GM21526 (cell line): ENCODE data around the gene FBXL17.

Experiments used
- ATAC-seq: cut with Tn5 transposase; IDR thresholded peaks from one replicate; pipeline ENCODE4 v1.9.1; 2021; ENCODE audit warnings: moderate library complexity; ENCODE audit not compliant: unreplicated experiment, low FRiP score

The FBXL17 gene

DNA sequence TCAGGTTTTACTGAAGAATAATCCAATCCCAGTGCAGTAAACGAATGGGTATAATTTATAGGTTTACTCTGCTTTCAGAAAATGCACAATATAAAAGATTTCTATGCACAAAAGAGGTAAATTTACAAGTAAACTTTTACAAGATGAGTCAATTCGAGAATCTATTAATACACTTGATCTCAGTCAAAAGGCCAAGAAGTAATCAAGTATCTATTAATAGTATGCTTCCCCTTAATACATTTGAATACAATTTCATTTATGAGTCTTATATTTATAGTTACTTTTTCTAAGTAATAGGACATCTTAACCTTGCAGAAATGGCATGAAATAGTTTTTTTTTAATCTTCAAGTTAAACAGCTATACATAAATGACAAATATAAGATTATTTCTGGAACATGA, 355.9 kb downstream of the FBXL17 start:
- no peak for ATAC-seq

DNA sequence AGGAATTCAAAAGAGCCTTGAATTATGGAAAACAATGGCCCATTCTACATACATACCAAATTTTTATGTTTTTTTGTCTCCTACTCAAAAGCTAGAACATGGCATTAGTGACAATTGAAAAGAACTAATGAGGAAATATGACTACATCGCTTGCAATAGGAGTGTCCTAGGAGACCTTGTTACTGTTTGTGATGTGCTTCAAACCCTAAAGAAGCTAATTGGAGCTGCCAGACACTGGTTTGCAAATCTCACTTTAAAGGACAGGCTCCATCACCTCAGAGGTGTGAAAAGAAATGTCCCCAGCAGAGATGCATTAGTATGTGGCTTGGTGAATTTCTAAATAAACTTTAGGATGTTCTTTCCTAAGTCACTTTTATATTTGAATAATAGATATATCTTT, 356.9 kb downstream of the FBXL17 start:
- ATAC-seq: no peak

- ATAC-seq: no peak
Observed at GRCh38 chr5:108016101-108016500, 365.8 kb downstream of the FBXL17 start.

- no peak for ATAC-seq
Observed at GRCh38 chr5:108006791-108007190, 375.1 kb downstream of the FBXL17 start.

GRCh38 chr5:108003178-108003577, 378.7 kb downstream of the FBXL17 start:
- peak; percentile 84 for ATAC-seq

- no peak for ATAC-seq
Observed at GRCh38 chr5:108001222-108001621, 380.7 kb downstream of the FBXL17 start.

DNA sequence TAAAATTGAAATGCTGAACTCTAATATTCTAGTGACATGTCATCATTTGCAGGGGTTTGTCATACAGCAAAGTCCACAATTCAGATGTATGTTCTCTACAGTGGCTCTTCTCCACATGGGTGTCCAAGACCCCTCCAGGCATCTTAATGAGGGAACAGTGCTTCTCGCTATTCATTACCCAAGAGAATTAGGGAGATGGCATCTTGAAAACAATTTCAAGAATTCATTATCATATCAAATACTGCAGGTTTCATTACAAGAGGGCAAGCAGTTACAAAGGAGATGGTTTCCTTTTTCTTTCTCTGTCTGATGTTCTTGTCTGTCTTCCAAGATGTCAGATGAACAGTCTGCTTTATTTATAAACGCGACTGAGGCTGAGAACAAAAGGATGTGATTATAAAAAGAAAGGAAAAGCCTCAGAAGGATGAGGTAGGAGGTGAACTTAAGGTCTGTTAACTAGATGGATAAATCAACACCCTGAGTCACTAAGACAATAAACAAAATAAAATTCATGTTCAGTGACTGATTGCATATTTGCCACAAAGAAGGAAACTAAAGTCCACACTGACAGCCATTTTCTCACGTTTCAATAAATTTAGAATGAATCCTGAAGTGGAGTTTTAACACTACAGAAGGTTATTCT, 384.4 kb downstream of the FBXL17 start:
- ATAC-seq: no peak

DNA sequence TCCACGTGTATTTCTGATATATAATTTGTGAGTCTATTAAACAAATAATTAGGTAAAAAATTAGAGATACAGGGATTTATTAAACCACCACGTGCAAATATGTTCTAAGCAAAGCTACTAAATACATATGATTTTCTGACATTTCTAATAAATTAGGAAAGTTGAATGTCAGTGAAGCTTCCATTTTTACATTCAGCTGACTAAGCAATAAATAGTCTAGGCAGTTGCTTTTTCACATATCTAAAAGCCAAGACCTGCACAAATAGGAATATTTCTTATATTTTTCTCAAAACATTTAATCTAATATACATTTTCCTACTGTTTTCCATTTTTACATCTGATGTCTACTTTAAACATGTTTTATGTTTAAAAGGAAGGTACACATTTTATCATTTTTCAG, 388.6 kb downstream of the FBXL17 start:
- no peak for ATAC-seq

DNA sequence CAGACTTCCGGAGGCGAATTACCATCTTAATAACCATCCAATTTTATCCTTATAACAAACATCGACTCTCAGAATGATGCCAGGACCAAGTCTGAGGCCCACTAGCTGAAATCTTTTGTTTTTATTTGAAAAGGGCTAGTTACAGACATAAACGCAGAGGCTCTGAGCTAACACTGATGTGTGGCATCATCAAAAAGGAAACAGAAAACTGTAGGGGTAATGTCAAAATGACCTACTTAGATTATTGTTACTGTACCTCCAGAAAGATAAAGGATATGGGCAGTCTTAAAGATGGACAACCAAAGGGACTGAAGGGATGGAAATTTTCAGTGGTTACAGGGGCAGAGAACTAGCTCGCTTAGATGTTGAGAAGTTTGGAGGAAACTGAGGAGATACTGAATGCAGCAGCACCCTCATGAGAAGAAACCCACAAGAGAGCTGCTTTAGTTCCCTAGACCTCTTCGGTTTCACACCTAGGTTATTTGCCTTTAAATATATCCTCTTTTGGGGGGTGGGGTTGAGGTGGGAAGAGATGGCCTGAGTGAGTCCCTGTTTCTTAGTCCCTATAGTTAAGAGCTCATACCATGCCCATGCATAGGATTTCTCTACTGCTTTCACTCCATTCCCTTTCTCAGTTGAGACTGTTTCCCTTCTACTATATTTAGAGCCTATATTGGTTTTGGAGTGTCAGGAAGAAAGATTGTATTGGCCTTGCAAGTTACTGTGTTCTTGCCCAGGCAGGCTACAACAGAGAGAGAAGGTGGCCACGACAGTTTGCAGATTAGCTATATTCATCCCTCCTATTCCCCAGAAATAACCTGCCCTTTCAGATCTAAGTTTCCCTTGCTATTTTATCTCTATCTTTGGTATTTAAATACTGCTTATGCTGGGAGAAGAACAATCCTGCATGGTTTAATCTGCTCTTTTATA, 390.8 kb downstream of the FBXL17 start:
- ATAC-seq: no peak

DNA sequence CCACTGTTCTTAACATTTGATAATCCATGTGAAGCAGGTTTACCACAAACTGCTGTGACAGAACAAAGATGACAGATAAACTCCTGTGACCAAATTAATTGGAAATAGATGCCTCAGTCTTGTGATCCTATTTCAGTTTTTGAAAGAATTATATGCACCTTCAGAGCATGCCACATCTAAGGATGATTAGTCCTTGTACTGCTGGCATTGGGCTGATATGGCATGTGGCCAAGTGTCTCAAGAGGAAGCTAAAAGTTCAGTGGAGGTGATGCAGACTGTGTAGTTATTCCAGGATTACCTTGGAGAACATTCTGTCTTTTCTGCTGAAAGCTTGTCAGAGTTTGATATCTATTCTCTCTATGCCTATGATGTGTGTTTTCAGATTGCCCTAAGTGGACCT, 396.8 kb downstream of the FBXL17 start:
- no peak for ATAC-seq

GRCh38 chr5:107982703-107983425, 399.0 kb downstream of the FBXL17 start:
- no peak for ATAC-seq

- no peak for ATAC-seq
Observed at GRCh38 chr5:107980923-107981692, 400.8 kb downstream of the FBXL17 start.

DNA sequence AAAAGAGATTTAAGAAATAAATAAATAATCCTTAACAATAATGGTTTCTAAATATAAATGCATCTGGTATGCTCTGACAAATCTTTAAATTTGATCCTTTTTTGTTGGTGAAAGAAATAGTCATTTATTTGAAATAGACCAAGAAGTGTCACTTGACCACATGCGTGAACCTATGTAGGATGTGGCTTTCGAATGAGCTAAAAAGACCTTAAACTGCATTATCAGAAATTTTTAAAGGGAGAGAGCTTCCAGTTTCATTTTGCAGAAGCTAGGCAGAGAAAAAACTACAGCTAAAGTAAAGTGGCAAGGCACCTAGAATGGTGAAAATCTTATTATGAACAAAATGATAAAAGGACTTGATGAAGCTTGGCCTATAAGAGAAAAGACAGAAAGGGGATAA, 402.0 kb downstream of the FBXL17 start:
- ATAC-seq: no peak

GRCh38 chr5:107979291-107979690, 402.6 kb downstream of the FBXL17 start:
- ATAC-seq: no peak

DNA sequence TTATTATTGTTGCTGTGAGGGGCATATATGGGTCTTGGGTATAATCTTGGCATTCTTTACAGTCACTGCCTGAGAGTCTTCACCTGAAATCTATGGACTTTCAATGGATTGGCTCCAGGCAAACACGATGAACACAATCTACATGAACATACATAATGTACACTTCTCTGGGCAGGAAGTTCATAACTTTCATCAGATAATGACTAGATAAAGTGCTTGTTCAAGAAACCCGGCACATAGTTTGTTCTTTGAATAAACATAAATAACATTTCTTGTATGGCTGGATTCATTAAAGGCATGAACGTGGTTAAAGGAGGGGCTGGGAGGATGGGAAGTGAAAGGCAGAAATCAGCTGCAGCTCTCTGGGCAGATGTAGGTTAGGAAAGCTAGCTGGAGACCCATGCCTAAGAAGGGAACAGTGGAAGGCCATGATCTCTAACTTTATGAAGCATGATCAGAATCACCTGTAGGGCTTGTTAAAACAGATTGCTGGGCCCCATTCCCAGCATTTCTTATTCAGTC, 404.3 kb downstream of the FBXL17 start:
- ATAC-seq: no peak

DNA sequence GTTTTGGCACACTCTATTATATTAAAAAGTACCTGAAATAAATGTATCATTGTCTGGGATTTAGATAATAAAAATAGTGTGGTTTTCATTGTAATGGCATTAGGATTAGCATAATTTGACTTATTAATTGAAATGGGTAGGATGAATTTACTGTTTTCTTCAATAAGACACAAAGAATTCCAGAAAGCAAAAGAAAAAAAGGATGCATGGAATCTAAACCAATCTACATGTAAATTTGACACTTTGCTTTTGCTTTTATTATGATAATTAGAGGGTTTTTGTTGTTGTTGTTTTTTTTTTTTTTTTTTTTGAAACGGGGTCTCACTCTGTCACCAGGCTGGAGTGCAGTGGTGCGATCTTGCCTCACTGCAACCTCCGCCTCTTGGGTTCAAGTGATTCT, 406.3 kb downstream of the FBXL17 start:
- ATAC-seq: no peak

DNA sequence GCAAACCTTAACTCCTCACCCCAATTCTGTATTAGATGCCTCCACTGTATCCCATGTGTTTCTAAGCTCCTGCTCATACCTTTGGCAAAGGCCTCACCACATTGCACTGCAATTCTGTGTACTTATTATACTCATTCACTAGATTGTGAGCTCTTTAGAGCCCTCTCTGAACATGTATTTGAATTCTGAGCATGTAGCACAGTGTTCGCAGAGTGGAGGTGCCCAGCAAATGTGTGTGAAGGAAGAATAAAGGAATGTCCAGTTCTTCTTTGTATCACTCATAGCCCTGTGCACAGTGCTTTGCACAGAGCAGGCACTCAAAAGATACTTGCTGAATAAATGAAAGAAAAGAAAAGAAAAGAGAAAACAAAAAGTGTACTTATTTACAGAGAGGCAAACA, 410.1 kb downstream of the FBXL17 start:
- ATAC-seq: no peak

DNA sequence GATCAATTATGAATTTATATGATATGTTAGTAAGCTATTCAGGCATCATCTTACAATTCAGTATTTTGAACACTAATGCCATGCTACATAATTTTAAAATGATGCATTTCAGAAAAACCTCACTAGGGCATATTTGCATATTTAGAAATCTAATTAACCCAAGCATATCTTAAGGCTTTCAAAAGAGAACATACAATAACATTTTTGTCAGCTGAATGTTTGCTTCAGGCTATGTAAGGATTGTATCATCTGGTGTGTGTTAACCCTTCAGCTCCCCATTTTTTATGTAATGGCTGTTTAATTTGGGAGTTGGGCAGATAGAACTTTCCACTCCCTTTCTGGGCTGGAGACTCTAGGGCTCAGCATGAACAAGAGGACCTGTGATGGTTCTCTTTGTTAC, 412.1 kb downstream of the FBXL17 start:
- ATAC-seq: no peak

DNA sequence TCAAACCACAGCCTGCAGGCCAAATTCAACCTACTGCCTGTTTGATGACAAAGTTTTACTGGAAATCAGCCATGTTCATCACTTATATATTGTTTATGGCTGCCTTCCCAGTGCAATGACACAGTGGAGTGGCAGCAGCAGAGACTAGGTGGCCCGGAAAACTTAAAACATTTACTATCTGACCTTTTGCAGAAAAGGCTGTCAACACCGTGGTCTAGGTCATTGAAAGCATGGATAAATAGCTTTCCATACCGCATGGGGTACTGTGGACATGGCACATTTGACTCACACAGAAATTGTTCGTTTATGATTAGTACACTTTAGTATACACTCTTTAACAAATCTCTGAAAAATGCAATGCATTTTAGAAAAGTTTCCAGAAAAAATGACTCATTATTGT, 412.9 kb downstream of the FBXL17 start:
- no peak for ATAC-seq

GRCh38 chr5:107968406-107968843, 413.5 kb downstream of the FBXL17 start:
- ATAC-seq: no peak
